C4-2B (cell line): ENCODE measurements around the gene TMEM145.

Source experiments
- CTCF ChIP-seq: fragments of 450-650 bp; conservative IDR thresholded peaks from 2 replicates; pipeline ENCODE4 v1.5.1; 2017; ENCODE audit warnings: mild to moderate bottlenecking
- ZFX ChIP-seq: fragments of 450-650 bp; IDR thresholded peaks from 2 replicates; pipeline ENCODE4 v1.6.1; 2017

GRCh38 chr19:42271861-42272534 is 41.1 kb upstream of the TMEM145 start:
- TF ChIP-seq CTCF (no peak), ZFX (no peak)
